Measurements from ENCODE around the gene SDHA.
"Not testable (repeated sequence)": the region's sequence is repeated elsewhere in the genome, so short reads cannot be mapped to it uniquely, and the experiment has no call there.

Gene SDHA

GRCh38 chr5:267716-268115 lies 49.6 kb downstream of the SDHA start:
- H3K9me3 Mint-ChIP-seq = no peaks in the 10 kb centered on the region
- ATAC-seq (no peak), DNase-seq (ENCODE audit: low spot score in 2 of 2) (no peak)
- H3K27ac Mint-ChIP-seq = peak overlapping the region; percentile 43
- H3K4me1 Mint-ChIP-seq = peaks cover 31% of the 10 kb centered on the region
- H3K4me3 Mint-ChIP-seq = no peak overlapping the region
- peaks cover 60% of the 10 kb centered on the region for H3K36me3 Mint-ChIP-seq

GRCh38 chr5:270340-270739 lies 52.2 kb downstream of the SDHA start:
- ATAC-seq = no peak
- Mint-ChIP-seq H3K9me3 (no peaks in the 10 kb centered on the region), H3K4me1 (peaks cover 45% of the 10 kb centered on the region), H3K4me3 (peak overlapping the region; percentile 87), H3K27ac (peak overlapping the region; percentile 96), H3K36me3 (peaks cover 60% of the 10 kb centered on the region)
- no peak for DNase-seq (ENCODE audit: low spot score in 2 of 2)

DNA sequence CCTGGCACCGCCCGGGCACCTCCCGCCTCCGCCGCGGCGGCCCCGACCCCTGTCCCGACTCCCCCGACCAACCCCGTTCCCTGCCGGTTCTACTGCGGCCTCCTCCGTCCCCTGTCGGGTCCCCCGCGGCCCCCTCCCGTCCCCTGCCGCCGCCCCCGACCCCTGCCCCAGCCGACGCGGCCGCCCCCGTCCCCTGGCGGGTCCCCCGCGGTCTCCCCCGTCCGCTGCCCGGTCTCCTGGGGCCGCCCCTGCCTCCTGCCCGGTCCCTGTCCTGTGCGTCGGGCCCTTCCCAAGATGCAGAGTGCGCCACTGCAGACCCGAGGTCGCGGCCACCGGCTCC lies 53.7 kb downstream of the SDHA start:
- ATAC-seq; H3K9me3 Mint-ChIP-seq; DNase-seq (ENCODE audit: low spot score in 2 of 2): not testable (repeated sequence)
- H3K4me3 Mint-ChIP-seq = peak overlapping the region; percentile 87
- peaks cover 38% of the 10 kb centered on the region for H3K4me1 Mint-ChIP-seq
- peak overlapping the region; percentile 96 for H3K27ac Mint-ChIP-seq
- peaks cover 60% of the 10 kb centered on the region for H3K36me3 Mint-ChIP-seq

DNA sequence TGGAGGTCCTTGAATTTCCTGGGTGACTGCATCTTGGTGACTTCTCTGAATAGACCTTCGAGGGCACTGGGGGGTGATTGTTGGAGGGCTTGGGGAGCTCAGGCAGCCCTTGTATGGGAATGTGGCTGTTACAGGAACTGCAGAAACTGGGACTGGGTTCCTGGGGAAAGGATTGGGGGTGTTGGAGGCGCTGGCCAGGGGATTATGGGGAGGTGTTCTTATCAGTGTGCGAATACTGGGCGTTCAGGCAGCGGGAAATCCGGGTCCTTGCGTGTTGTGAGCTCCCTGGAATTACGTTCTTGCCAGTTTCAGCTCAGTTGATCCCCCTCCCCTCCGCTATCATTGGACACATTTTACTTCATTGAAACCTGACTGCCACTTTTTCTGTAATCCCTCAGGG lies 55.0 kb downstream of the SDHA start:
- H3K9me3 Mint-ChIP-seq; DNase-seq (ENCODE audit: low spot score in 2 of 2); ATAC-seq: not testable (repeated sequence)
- H3K4me1 Mint-ChIP-seq = peaks cover 27% of the 10 kb centered on the region
- H3K36me3 Mint-ChIP-seq = peaks cover 62% of the 10 kb centered on the region
- H3K27ac Mint-ChIP-seq = peak overlapping the region; percentile 96
- peak overlapping the region; percentile 87 for H3K4me3 Mint-ChIP-seq

GRCh38 chr5:273491-273890 lies 55.4 kb downstream of the SDHA start:
- Mint-ChIP-seq H3K4me1 (peaks cover 27% of the 10 kb centered on the region), H3K27ac (peak overlapping the region; percentile 96), H3K36me3 (peaks cover 66% of the 10 kb centered on the region), H3K4me3 (peak overlapping the region; percentile 87)
- not testable (repeated sequence) for DNase-seq (ENCODE audit: low spot score in 2 of 2); ATAC-seq; H3K9me3 Mint-ChIP-seq

DNA sequence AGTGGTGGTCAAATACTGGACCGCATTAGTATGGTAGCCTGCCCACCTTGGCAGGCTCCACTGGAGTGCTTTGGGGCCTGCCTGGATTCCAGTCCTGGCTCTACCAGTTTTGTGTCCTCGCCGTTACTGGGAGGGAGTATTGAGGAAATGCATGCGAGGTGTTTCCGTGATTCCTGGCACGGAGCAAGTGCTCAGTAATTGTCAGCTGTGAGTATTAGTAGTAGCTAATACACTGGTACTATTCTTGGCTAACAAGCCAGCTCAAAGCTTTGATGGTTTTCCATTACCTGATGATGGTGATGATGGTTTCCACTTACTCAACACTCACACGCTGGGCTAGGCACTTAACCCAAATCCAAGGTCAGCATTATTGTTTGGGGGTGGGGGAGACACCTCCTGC lies 56.2 kb downstream of the SDHA start:
- not testable (repeated sequence) for H3K27ac Mint-ChIP-seq; ATAC-seq; H3K9me3 Mint-ChIP-seq; H3K4me3 Mint-ChIP-seq; DNase-seq (ENCODE audit: low spot score in 2 of 2)
- Mint-ChIP-seq H3K4me1 (peaks cover 32% of the 10 kb centered on the region), H3K36me3 (peaks cover 73% of the 10 kb centered on the region)

DNA sequence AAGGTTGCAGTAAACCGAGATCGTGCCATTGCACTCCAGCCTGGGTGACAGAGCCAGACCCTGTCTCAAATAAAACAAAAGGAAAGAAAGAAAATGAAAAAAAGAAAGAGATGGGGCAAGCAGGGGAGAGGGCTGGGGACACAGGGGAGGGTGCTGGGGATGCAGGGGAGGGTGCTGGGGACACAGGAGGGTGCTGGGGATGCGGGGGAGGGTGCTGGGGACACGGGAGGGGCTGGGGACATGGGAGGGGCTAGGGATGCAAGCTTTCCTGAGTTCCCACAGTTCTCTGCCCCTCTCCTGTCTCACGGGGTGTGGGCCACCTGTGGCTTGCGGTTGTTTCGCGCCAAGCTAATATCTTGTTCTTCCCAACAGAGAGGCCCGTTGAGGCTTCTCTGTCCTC lies 60.5 kb downstream of the SDHA start:
- Mint-ChIP-seq H3K27ac (peak overlapping the region; percentile 63), H3K9me3 (no peaks in the 10 kb centered on the region), H3K4me1 (peaks cover 52% of the 10 kb centered on the region), H3K4me3 (no peak overlapping the region), H3K36me3 (peaks cover 84% of the 10 kb centered on the region)
- DNase-seq (ENCODE audit: low spot score in 2 of 2) = no peak
- no peak for ATAC-seq

GRCh38 chr5:279051-279665 lies 61.0 kb downstream of the SDHA start:
- Mint-ChIP-seq H3K36me3 (peaks cover 84% of the 10 kb centered on the region), H3K27ac (peak overlapping the region; percentile 79), H3K4me1 (peaks cover 53% of the 10 kb centered on the region)
- not testable (repeated sequence) for DNase-seq (ENCODE audit: low spot score in 2 of 2); H3K9me3 Mint-ChIP-seq; H3K4me3 Mint-ChIP-seq; ATAC-seq

DNA sequence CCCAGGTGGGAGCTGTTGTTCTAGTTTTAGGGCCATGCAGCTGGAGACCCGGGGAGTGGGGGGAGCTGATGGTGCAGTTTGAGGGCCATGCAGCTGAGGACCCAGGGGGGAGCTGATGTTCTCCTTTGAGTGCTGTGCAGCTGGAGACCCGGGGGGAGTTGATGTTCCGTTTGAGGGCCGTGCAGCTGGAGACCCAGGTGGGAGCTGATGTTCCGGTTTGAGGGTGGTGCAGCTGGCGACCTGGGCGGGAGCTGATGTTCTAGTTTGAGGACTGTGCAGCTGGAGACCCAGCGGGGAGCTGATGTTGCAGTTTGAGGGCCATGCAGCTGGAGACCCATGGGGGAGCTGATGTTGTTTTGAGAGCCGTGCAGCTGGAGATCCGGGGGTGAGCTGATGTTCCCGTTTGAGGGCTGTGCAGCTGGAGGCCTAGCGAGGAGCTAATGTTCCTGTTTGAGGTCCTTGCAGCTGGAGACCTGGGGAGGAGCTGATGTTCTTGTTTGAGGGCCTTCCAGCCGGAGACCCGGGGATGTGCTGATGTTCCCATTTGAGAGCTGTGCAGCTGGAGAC lies 68.0 kb downstream of the SDHA start:
- Mint-ChIP-seq H3K4me1 (peaks cover 58% of the 10 kb centered on the region), H3K36me3 (peaks cover 50% of the 10 kb centered on the region), H3K27ac (no peak overlapping the region), H3K9me3 (no peaks in the 10 kb centered on the region), H3K4me3 (no peak overlapping the region)
- no peak for DNase-seq (ENCODE audit: low spot score in 2 of 2)
- ATAC-seq = no peak

GRCh38 chr5:290200-290599 lies 72.1 kb downstream of the SDHA start:
- peaks cover 39% of the 10 kb centered on the region for H3K4me1 Mint-ChIP-seq
- H3K4me3 Mint-ChIP-seq, ATAC-seq: not testable (repeated sequence)

DNA sequence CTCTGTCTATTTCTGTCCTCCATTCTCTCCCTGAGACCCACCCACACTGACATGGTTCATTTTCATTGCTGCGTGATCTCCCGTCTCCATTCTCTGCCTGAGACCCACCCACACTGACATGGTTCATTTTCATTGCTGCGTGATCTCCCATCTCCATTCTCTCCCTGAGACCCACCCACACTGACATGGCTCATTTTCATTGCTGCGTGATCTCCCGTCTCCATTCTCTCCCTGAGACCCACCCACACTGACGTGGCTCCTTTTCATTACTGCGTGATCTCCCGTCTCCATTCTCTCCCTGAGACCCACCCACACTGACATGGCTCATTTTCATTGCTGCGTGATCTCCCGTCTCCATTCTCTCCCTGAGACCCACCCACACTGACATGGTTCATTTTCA lies 73.2 kb downstream of the SDHA start:
- not testable (repeated sequence) for ATAC-seq; H3K9me3 Mint-ChIP-seq; DNase-seq (ENCODE audit: low spot score in 2 of 2); H3K4me3 Mint-ChIP-seq; H3K27ac Mint-ChIP-seq
- Mint-ChIP-seq H3K36me3 (peaks cover 39% of the 10 kb centered on the region), H3K4me1 (peaks cover 31% of the 10 kb centered on the region)

More at GRCh38 chr5:290200-290599, 72.1 kb downstream of the SDHA start:
- peaks cover 45% of the 10 kb centered on the region for H3K36me3 Mint-ChIP-seq
- not testable (repeated sequence) for H3K27ac Mint-ChIP-seq; DNase-seq (ENCODE audit: low spot score in 2 of 2); H3K9me3 Mint-ChIP-seq

DNA sequence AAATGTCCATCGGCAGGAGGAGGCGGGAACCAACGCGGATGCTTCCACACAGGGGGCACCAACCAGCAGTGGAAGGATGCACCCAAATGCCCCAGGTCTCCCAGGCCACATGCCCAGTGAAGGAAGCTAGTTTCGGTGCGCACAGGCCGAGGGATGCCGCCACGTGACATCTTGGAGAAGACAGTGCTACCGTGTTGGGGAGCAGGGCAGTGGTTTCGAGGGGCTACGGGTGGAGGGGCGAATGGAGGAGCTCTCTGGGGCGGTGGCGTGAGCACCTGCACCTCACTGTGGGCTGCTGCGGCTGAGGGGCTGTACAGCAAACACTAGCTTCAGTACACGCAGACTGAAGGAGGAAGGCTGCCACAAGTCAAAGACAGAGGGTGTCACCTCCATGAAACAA lies 76.7 kb downstream of the SDHA start:
- ATAC-seq; DNase-seq (ENCODE audit: low spot score in 2 of 2): not testable (repeated sequence)
- H3K4me1 Mint-ChIP-seq = peaks cover 36% of the 10 kb centered on the region

GRCh38 chr5:296207-296606 lies 78.1 kb downstream of the SDHA start:
- not testable (repeated sequence) for H3K4me3 Mint-ChIP-seq; H3K9me3 Mint-ChIP-seq; H3K27ac Mint-ChIP-seq; ATAC-seq; DNase-seq (ENCODE audit: low spot score in 2 of 2)
- Mint-ChIP-seq H3K4me1 (peaks cover 38% of the 10 kb centered on the region), H3K36me3 (peaks cover 18% of the 10 kb centered on the region)

More for the DNA sequence above, 76.7 kb downstream of the SDHA start:
- H3K36me3 Mint-ChIP-seq = peaks cover 19% of the 10 kb centered on the region
- H3K27ac Mint-ChIP-seq, H3K9me3 Mint-ChIP-seq, H3K4me3 Mint-ChIP-seq: not testable (repeated sequence)

GRCh38 chr5:296954-297353 lies 78.8 kb downstream of the SDHA start:
- not testable (repeated sequence) for H3K4me3 Mint-ChIP-seq

DNA sequence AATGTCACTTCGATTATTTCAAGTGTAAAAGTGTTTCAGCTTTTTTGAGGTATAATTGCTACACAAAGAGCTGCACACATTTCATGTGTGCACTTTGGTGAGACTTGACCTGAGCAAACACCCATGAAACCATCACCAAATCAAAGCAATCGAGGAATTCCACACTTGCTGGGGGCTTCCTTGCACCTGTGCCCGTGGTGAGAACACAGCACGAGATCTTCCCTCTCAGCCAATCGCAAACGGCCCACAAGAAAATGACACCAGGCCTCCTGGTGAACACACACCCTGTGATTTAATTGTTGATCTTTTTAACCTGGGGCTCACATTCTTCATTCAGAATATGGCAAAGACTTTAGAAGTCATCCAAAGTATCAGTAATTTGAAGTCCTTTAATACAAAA lies 79.3 kb downstream of the SDHA start:
- ATAC-seq = peak; percentile 11
- not testable (repeated sequence) for H3K36me3 Mint-ChIP-seq; H3K27ac Mint-ChIP-seq; DNase-seq (ENCODE audit: low spot score in 2 of 2); H3K9me3 Mint-ChIP-seq; H3K4me3 Mint-ChIP-seq
- H3K4me1 Mint-ChIP-seq = peaks cover 40% of the 10 kb centered on the region

More at GRCh38 chr5:296954-297353, 78.8 kb downstream of the SDHA start:
- peaks cover 38% of the 10 kb centered on the region for H3K4me1 Mint-ChIP-seq
- DNase-seq (ENCODE audit: low spot score in 2 of 2); H3K9me3 Mint-ChIP-seq; H3K27ac Mint-ChIP-seq: not testable (repeated sequence)
- peak; percentile 93 for ATAC-seq
- peaks cover 11% of the 10 kb centered on the region for H3K36me3 Mint-ChIP-seq

Measured in stimulated activated effector memory CD8-positive, alpha-beta T cell treated with anti-CD3 and anti-CD28 coated beads, Interleukin-12 subunit alpha, Interleukin-12 subunit beta, amount 100 ng/mL, for 72 hours (primary cell).